Measurements from ENCODE around the gene PLA2R1. TPM values are rescaled to one million over a fixed set of nuclear protein-coding genes. Genes with fewer than 3 reads are reported as not detected.

PLA2R1 gene
- polyA plus RNA-seq, 2 of the 4 experiments (the other 2 are of a cell fraction): 3.3 to 6.8 TPM

- H3K27ac ChIP-seq: peak overlapping the region in 1 of 2 experiments; percentile 62; a peak in 3 of 6 replicates
- no peak for ATAC-seq
- no peak for FAIRE-seq
- ChIA-PET CTCF (interaction anchor here (0.7 to 4.6 kb wide), 9 partner anchors 10 to 972 kb away, joined by 3 to 33 read pairs (median 4); no protein-coding TSS in a partner anchor), POLR2A (no interaction called here)
- H3K4me3 ChIP-seq: no peak overlapping the region
- H3K9me3 ChIP-seq: peaks cover 9% of the 10 kb centered on the region; the same call in 2 of the 3 replicates
- DNase-seq (ENCODE audit: low read depth in 1 of 2, low spot score in 1 of 2): no peak
- H3K4me2 ChIP-seq: peak overlapping the region; percentile 37; the same call in 2 of the 3 replicates
- TF ChIP-seq PBX3 (IDR thresholded peaks at IDR 0.05) (no peak), CHD2 (IDR thresholded peaks at IDR 0.05; ENCODE audit: low read length, partially characterized antibody) (no peak), HES2 (IDR thresholded peaks at IDR 0.05) (no peak), TFCP2L1 (CRISPR knock-in tag; IDR thresholded peaks at IDR 0.05) (no peak), KDM1A (IDR thresholded peaks at IDR 0.05; ENCODE audit: low read depth) (no peak), ATOH8 (CRISPR knock-in tag; IDR thresholded peaks at IDR 0.05; ENCODE audit: low read depth) (no peak), EHF (CRISPR knock-in tag; IDR thresholded peaks at IDR 0.05) (no peak), NFE2L2 (conservative IDR thresholded peaks at IDR 0.05; ENCODE audit: low read length) (no peak), GATA3 (IDR thresholded peaks at IDR 0.05; ENCODE audit: borderline replicate concordance) (no peak), RARB (CRISPR knock-in tag; IDR thresholded peaks at IDR 0.05) (no peak), RAD21 (conservative IDR thresholded peaks at IDR 0.05 in 1 of 2, IDR thresholded peaks at IDR 0.05 in 1 of 2) (no peak), MAZ (IDR thresholded peaks at IDR 0.05; ENCODE audit: borderline replicate concordance, low read depth, low read length) (no peak), CBX2 (IDR thresholded peaks at IDR 0.05; ENCODE audit: borderline replicate concordance, low read depth) (no peak), PHF8 (IDR thresholded peaks at IDR 0.05; ENCODE audit: borderline replicate concordance, low read depth) (no peak)
- H3K4me1 ChIP-seq: peaks cover 10% of the 10 kb centered on the region
Measured at GRCh38 chr2:160091381-160091780, 29.0 kb upstream of the PLA2R1 start.

- no peak for FAIRE-seq
Measured at GRCh38 chr2:160087854-160088745, 25.7 kb upstream of the PLA2R1 start.

More at GRCh38 chr2:160087854-160088745, 25.7 kb upstream of the PLA2R1 start:
- peak; percentile 35 to 62 for DNase-seq (ENCODE audit: low read depth in 1 of 2, low spot score in 1 of 2)
- peaks cover 10% of the 10 kb centered on the region for H3K4me1 ChIP-seq
- no peak overlapping the region for H3K4me2 ChIP-seq
- ChIA-PET POLR2A (no interaction called here), CTCF (interaction anchor here (0.6 to 4.6 kb wide), 22 partner anchors 9 to 1858 kb away, joined by 3 to 33 read pairs (median 4); no protein-coding TSS in a partner anchor)
- 0 out of 3 replicates have a peak, but pooled peaks cover 3% of the 10 kb centered on the region for H3K9me3 ChIP-seq
- TF ChIP-seq BCL3 (IDR thresholded peaks at IDR 0.05) (no peak), CHD2 (IDR thresholded peaks at IDR 0.05; ENCODE audit: low read length, partially characterized antibody) (no peak), HOXB5 (CRISPR knock-in tag; IDR thresholded peaks at IDR 0.05) (no peak), FOSL2 (IDR thresholded peaks at IDR 0.05) (no peak), FOSL2 (CRISPR knock-in tag; IDR thresholded peaks at IDR 0.05) (no peak), TP53 (CRISPR knock-in tag; IDR thresholded peaks at IDR 0.05) (no peak), GATA3 (IDR thresholded peaks at IDR 0.05; ENCODE audit: borderline replicate concordance) (no peak), JUNB (IDR thresholded peaks at IDR 0.05) (no peak), SMC3 (IDR thresholded peaks at IDR 0.05) (peak; percentile 85), ZSCAN20 (CRISPR knock-in tag; IDR thresholded peaks at IDR 0.05) (no peak), ATOH8 (CRISPR knock-in tag; IDR thresholded peaks at IDR 0.05; ENCODE audit: low read depth) (no peak), NFE2L2 (conservative IDR thresholded peaks at IDR 0.05; ENCODE audit: low read length) (no peak), ESRRA (IDR thresholded peaks at IDR 0.05; ENCODE audit: borderline replicate concordance, low read length) (no peak), POLR2A (IDR thresholded peaks at IDR 0.05; ENCODE audit: low read length) (no peak), HDAC2 (IDR thresholded peaks at IDR 0.05) (no peak), PBX3 (IDR thresholded peaks at IDR 0.05) (no peak), CTCF (IDR thresholded peaks at IDR 0.05) (peak; percentile 86), RAD21 (conservative IDR thresholded peaks at IDR 0.05 in 1 of 2, IDR thresholded peaks at IDR 0.05 in 1 of 2) (peak; percentile 90 to 92), ZC3H11A (IDR thresholded peaks at IDR 0.05) (no peak)
- H3K4me3 ChIP-seq: no peak overlapping the region
- peak; percentile 92 to 93 for ATAC-seq
- peak overlapping the region; percentile 0 to 67; a peak in 3 of 6 replicates for H3K27ac ChIP-seq
- 36% methylated on average over 4 of the region's 4 CpGs for WGBS (ENCODE audit: missing lambda C conversion rate)

Measured in A549 (cell line).